Measurements from ENCODE around the gene SPPL2B. TPM values are rescaled to one million over a fixed set of nuclear protein-coding genes. Genes with fewer than 3 reads are reported as not detected.

The SPPL2B gene
- total and polyA plus RNA-seq, 9 of the 15 experiments (the other 6 are each of a cell fraction or from before 2014, with no cell fraction given): 0.20 to 81.2 (median 15.1) TPM

- TF ChIP-seq POLR3G (IDR thresholded peaks at IDR 0.05; ENCODE audit: extremely low read depth, insufficient read length, insufficient replicate concordance) (no peak), ELF4 (CRISPR knock-in tag; IDR thresholded peaks at IDR 0.05) (no peak), KDM2B (CRISPR knock-in tag; IDR thresholded peaks at IDR 0.05) (no peak), FIP1L1 (IDR thresholded peaks at IDR 0.05; ENCODE audit: low read depth, low read length, poor library complexity, severe bottlenecking) (no peak), GTF2A2 (tag; IDR thresholded peaks at IDR 0.05) (no peak), ZNF311 (CRISPR knock-in tag; IDR thresholded peaks at IDR 0.05) (no peak), ZFPM2 (CRISPR knock-in tag; IDR thresholded peaks at IDR 0.05) (no peak), ZNF699 (CRISPR knock-in tag; IDR thresholded peaks at IDR 0.05; ENCODE audit: insufficient replicate concordance) (no peak), ZNF696 (CRISPR knock-in tag; conservative IDR thresholded peaks at IDR 0.05) (no peak), ZBTB7A (IDR thresholded peaks at IDR 0.05; ENCODE audit: borderline replicate concordance, control insufficient read depth, low read depth, low read length) (no peak), BCL6 (CRISPR knock-in tag; IDR thresholded peaks at IDR 0.05) (no peak), ZNF395 (CRISPR knock-in tag; IDR thresholded peaks at IDR 0.05) (peak; percentile 80), CBFB (CRISPR knock-in tag; IDR thresholded peaks at IDR 0.05) (no peak), RNF2 (IDR thresholded peaks at IDR 0.05) (no peak), FOXJ3 (CRISPR knock-in tag; IDR thresholded peaks at IDR 0.05) (no peak), RBM39 (optimal IDR thresholded peaks at IDR 0.05; ENCODE audit: low read depth, low read length) (no peak), FOXJ2 (tag; IDR thresholded peaks at IDR 0.05) (no peak), ZBTB26 (CRISPR knock-in tag; IDR thresholded peaks at IDR 0.05) (no peak), FUS (optimal IDR thresholded peaks at IDR 0.05; ENCODE audit: low read depth, low read length) (no peak), EP300 (IDR thresholded peaks at IDR 0.05; ENCODE audit: low read length) (no peak), MAFG (tag; conservative IDR thresholded peaks at IDR 0.05) (peak; percentile 51; the same call in 1 of the 2 replicates), ZFX (CRISPR knock-in tag; IDR thresholded peaks at IDR 0.05) (no peak), TSC22D4 (tag; IDR thresholded peaks at IDR 0.05) (no peak), ZNF79 (CRISPR knock-in tag; IDR thresholded peaks at IDR 0.05; ENCODE audit: low read depth) (no peak)
- TF ChIP-seq, protein P1, sequence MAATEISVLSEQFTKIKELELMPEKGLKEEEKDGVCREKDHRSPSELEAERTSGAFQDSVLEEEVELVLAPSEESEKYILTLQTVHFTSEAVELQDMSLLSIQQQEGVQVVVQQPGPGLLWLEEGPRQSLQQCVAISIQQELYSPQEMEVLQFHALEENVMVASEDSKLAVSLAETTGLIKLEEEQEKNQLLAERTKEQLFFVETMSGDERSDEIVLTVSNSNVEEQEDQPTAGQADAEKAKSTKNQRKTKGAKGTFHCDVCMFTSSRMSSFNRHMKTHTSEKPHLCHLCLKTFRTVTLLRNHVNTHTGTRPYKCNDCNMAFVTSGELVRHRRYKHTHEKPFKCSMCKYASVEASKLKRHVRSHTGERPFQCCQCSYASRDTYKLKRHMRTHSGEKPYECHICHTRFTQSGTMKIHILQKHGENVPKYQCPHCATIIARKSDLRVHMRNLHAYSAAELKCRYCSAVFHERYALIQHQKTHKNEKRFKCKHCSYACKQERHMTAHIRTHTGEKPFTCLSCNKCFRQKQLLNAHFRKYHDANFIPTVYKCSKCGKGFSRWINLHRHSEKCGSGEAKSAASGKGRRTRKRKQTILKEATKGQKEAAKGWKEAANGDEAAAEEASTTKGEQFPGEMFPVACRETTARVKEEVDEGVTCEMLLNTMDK (IDR thresholded peaks at IDR 0.05; ENCODE audit: borderline replicate concordance, insufficient read depth, low read depth, low read length, poor library complexity, severe bottlenecking): no peak
- TF ChIP-seq, protein P2, sequence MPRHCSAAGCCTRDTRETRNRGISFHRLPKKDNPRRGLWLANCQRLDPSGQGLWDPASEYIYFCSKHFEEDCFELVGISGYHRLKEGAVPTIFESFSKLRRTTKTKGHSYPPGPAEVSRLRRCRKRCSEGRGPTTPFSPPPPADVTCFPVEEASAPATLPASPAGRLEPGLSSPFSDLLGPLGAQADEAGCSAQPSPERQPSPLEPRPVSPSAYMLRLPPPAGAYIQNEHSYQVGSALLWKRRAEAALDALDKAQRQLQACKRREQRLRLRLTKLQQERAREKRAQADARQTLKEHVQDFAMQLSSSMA (CRISPR knock-in tag; IDR thresholded peaks at IDR 0.05): no peak
Observed at GRCh38 chr19:2385053-2385721, 56.7 kb downstream of the SPPL2B start (continued).

All from K562 (cell line).